Keratinocyte (primary cell): ENCODE results near the gene CDH16. TPM values are rescaled to one million over a fixed set of nuclear protein-coding genes. Genes with fewer than 3 reads are reported as not detected.

ENCODE experiments used
- DNase-seq: peaks from one replicate; pipeline ENCODE4 v3.0.0-alpha.2; 2011; ENCODE audit warnings: low read depth, missing footprints, low spot score
- FAIRE-seq: peaks from 2 replicates; lab custom pipeline; 2011; peaks lifted over from hg19 to GRCh38; lab: Jason Lieb, UNC
- H2AFZ ChIP-seq: 2 replicates; pipeline ENCODE4 v1.6.0; 2012; ENCODE audit warnings: low read length, control low read depth, inconsistent platforms; ENCODE audit not compliant: control insufficient read depth
- H3K27ac ChIP-seq: 2 replicates; pipeline ENCODE4 v1.5.1; 2011; ENCODE audit warnings: low read length; ENCODE audit not compliant: control insufficient read depth, insufficient read depth
- H3K27me3 ChIP-seq: 3 replicates; pipeline ENCODE4 v1.6.0; 2011; ENCODE audit warnings: low read length; ENCODE audit not compliant: control insufficient read depth, insufficient read depth; ENCODE audit errors: extremely low read depth
- H3K36me3 ChIP-seq, 2 experiments: 2 replicates in 1 of 2; 3 replicates in 1 of 2; pipeline ENCODE4 v1.5.1; 2011; ENCODE audit warnings: low read length in 2 of 2, mild to moderate bottlenecking in 1 of 2; ENCODE audit not compliant: control insufficient read depth in 2 of 2, insufficient read depth in 2 of 2; ENCODE audit errors: extremely low read depth in 1 of 2
- H3K4me1 ChIP-seq: 3 replicates; pipeline ENCODE4 v1.5.1; 2011; ENCODE audit warnings: low read length; ENCODE audit not compliant: control insufficient read depth, insufficient read depth; ENCODE audit errors: extremely low read depth
- H3K4me2 ChIP-seq: 3 replicates; pipeline ENCODE4 v1.6.0; 2011; ENCODE audit warnings: low read depth, low read length; ENCODE audit not compliant: control insufficient read depth, insufficient read depth; ENCODE audit errors: extremely low read depth
- H3K4me3 ChIP-seq, 3 experiments: fragments of 200-600 bp in 1 of 3; sonication (generic) in 1 of 3; 2 replicates in 2 of 3; 3 replicates in 1 of 3; pipeline ENCODE4 v1.5.1; 2011 to 2016; ENCODE audit warnings: low read length in 3 of 3, mild to moderate bottlenecking in 3 of 3, control low read depth in 2 of 3, inconsistent platforms in 1 of 3, low read depth in 1 of 3, mixed read lengths in 1 of 3, mixed run types in 1 of 3, moderate library complexity in 1 of 3; ENCODE audit not compliant: control insufficient read depth in 2 of 3, insufficient read depth in 2 of 3; ENCODE audit errors: extremely low read depth in 1 of 3
- H3K79me2 ChIP-seq: 2 replicates; pipeline ENCODE4 v1.6.0; 2012; ENCODE audit warnings: low read length; ENCODE audit not compliant: control insufficient read depth, insufficient read depth
- H3K9ac ChIP-seq: 3 replicates; pipeline ENCODE4 v1.6.0; 2011; ENCODE audit warnings: low read length; ENCODE audit not compliant: control insufficient read depth, insufficient read depth; ENCODE audit errors: extremely low read depth
- H3K9me1 ChIP-seq: 3 replicates; pipeline ENCODE4 v1.6.0; 2011; ENCODE audit warnings: low read length; ENCODE audit not compliant: control insufficient read depth, insufficient read depth; ENCODE audit errors: extremely low read depth
- H3K9me3 ChIP-seq: 2 replicates; pipeline ENCODE4 v1.5.1; 2012; ENCODE audit warnings: low read depth, low read length; ENCODE audit not compliant: control insufficient read depth
- H4K20me1 ChIP-seq: 3 replicates; pipeline ENCODE4 v1.6.0; 2011; ENCODE audit warnings: low read length; ENCODE audit not compliant: control insufficient read depth, insufficient read depth; ENCODE audit errors: extremely low read depth
- CTCF ChIP-seq, 3 experiments: IDR thresholded peaks in 1 of 3; conservative IDR thresholded peaks in 1 of 3; optimal IDR thresholded peaks in 1 of 3; 2 replicates in 2 of 3; 3 replicates in 1 of 3; pipeline versions ENCODE3 to v1.5.1; 2011; ENCODE audit warnings: low read length in 3 of 3, mild to moderate bottlenecking in 3 of 3, moderate library complexity in 2 of 3, control low read depth in 1 of 3, inconsistent platforms in 1 of 3; ENCODE audit not compliant: insufficient read depth in 2 of 3; ENCODE audit errors: extremely low read depth in 1 of 3
- EZH2 ChIP-seq: IDR thresholded peaks from one replicate; pipeline ENCODE4 v1.6.1; 2012; ENCODE audit warnings: inconsistent platforms, mild to moderate bottlenecking, low read length, moderate library complexity
- dilution Hi-C: fragments of 300-500 bp; cut with MboI; formaldehyde crosslinking; loops from one replicate; pipeline ENCODE4 v1.7.0; 2020; ENCODE audit warnings: low sequenced_read_pairs; ENCODE audit not compliant: extremely low pct_ligation_motif_present
- polyA plus RNA-seq, 5 experiments: library from polyadenylated mRNA; depleted of rRNA in 3 of 5; stranded (reverse) in 3 of 5; stranded (forward) in 1 of 5; unstranded in 1 of 5; fragments of >200 nt; gene quantifications; 1 replicate in 1 of 5; 2 replicates in 3 of 5; 3 replicates in 1 of 5; pipeline versions ENCODE4 v1.2.1 to v1.2.3, GENCODE V29; 2011 to 2012; ENCODE audit warnings: missing spikeins in 2 of 5, low read depth in 1 of 5, low replicate concordance in 1 of 5

Gene CDH16
- polyA plus RNA-seq, 1 donor (not counting 4 experiments of a cell fraction or from before 2014, with no cell fraction given), result 0.45 TPM

GRCh38 chr16:66920924-66921680 lies 2.4 kb upstream of the CDH16 start:
- no peak overlapping the region for H3K4me2 ChIP-seq
- H4K20me1 ChIP-seq, result no peaks in the 10 kb centered on the region
- H2AFZ ChIP-seq, result no peak overlapping the region
- H3K27ac ChIP-seq, result no peak overlapping the region
- dilution Hi-C loops, result no loop called here
- H3K4me1 ChIP-seq, result peaks cover 3% of the 10 kb centered on the region
- TF ChIP-seq EZH2 (no peak), CTCF (optimal IDR thresholded peaks at IDR 0.05 in 1 of 3, IDR thresholded peaks at IDR 0.05 in 1 of 3, conservative IDR thresholded peaks at IDR 0.05 in 1 of 3; ENCODE audit: extremely low read depth in 1 of 3, insufficient read depth in 2 of 3, low read length in 3 of 3) (no peak)
- H3K4me3 ChIP-seq, result no peak overlapping the region
- no peak for DNase-seq
- H3K9me1 ChIP-seq, result no peaks in the 10 kb centered on the region
- no peaks in the 10 kb centered on the region for H3K79me2 ChIP-seq
- no peak overlapping the region for H3K9ac ChIP-seq
- no peaks in the 10 kb centered on the region for H3K9me3 ChIP-seq
- H3K36me3 ChIP-seq, result no peaks in the 10 kb centered on the region
- peaks cover 44% of the 10 kb centered on the region for H3K27me3 ChIP-seq
- no peak for FAIRE-seq

GRCh38 chr16:66920299-66920590 lies 1.6 kb upstream of the CDH16 start:
- H3K27ac ChIP-seq, result no peak overlapping the region
- no peak overlapping the region for H3K4me3 ChIP-seq
- no peaks in the 10 kb centered on the region for H4K20me1 ChIP-seq
- H3K4me2 ChIP-seq, result no peak overlapping the region
- no peak for TF ChIP-seq EZH2
- TF ChIP-seq CTCF (optimal IDR thresholded peaks at IDR 0.05 in 1 of 3, IDR thresholded peaks at IDR 0.05 in 1 of 3, conservative IDR thresholded peaks at IDR 0.05 in 1 of 3; ENCODE audit: extremely low read depth in 1 of 3, insufficient read depth in 2 of 3, low read length in 3 of 3), result no peak
- DNase-seq (no peak), FAIRE-seq (no peak)
- no peaks in the 10 kb centered on the region for H3K79me2 ChIP-seq
- no peak overlapping the region for H2AFZ ChIP-seq
- H3K9me1 ChIP-seq, result no peaks in the 10 kb centered on the region
- dilution Hi-C loops, result no loop called here
- H3K36me3 ChIP-seq, result no peaks in the 10 kb centered on the region
- H3K4me1 ChIP-seq, result peaks cover 3% of the 10 kb centered on the region
- peaks cover 36% of the 10 kb centered on the region for H3K27me3 ChIP-seq
- no peaks in the 10 kb centered on the region for H3K9me3 ChIP-seq
- no peak overlapping the region for H3K9ac ChIP-seq
